Tibial nerve (tissue), 4 donors: Measurements from ENCODE around the gene FLRT1. TPM values are rescaled to one million over a fixed set of nuclear protein-coding genes. Genes with fewer than 3 reads are reported as not detected.

ENCODE experiments used
- DNase-seq, 2 donors: peaks; one replicate each; pipeline ENCODE4 v3.0.0-alpha.2; 2019; ENCODE audit warnings: low spot score in 2 of 2
- H3K27ac ChIP-seq, 4 donors: fragments of 200-600 bp; sonication (generic) in 3 of 4; one replicate each; pipeline ENCODE4 v1.5.1; 2017 to 2019; ENCODE audit warnings: mild to moderate bottlenecking in 1 of 4
- H3K27me3 ChIP-seq, 2 donors: fragments of 200-600 bp; sonication (generic) in 1 of 2; one replicate each; pipeline versions ENCODE4 v1.5.1 to v1.6.0; 2017 to 2019
- H3K36me3 ChIP-seq, 3 donors: fragments of 200-600 bp; sonication (generic); one replicate each; pipeline ENCODE4 v1.5.1; 2018 to 2019
- H3K4me1 ChIP-seq, 4 donors: fragments of 200-600 bp; sonication (generic) in 3 of 4; one replicate each; pipeline ENCODE4 v1.5.1; 2017 to 2019
- H3K4me3 ChIP-seq, 4 donors: fragments of 200-600 bp; sonication (generic) in 3 of 4; one replicate each; pipeline ENCODE4 v1.5.1; 2017 to 2019; ENCODE audit warnings: mild to moderate bottlenecking in 1 of 4, moderate library complexity in 1 of 4
- H3K9me3 ChIP-seq, 4 donors: fragments of 200-600 bp; sonication (generic) in 3 of 4; one replicate each; pipeline ENCODE4 v1.5.1; 2017 to 2019
- EP300 ChIP-seq, 2 donors: sonication (generic); formaldehyde crosslinking; IDR thresholded peaks; one replicate each; pipeline ENCODE4 v1.6.1; 2017; ENCODE audit warnings: antibody characterized with exemption in 2 of 2, mild to moderate bottlenecking in 1 of 2
- POLR2A ChIP-seq, 2 donors: fragments of 450-650 bp; IDR thresholded peaks; one replicate each; pipeline ENCODE4 v1.6.1; 2017; ENCODE audit warnings: antibody characterized with exemption in 2 of 2, mild to moderate bottlenecking in 2 of 2, moderate library complexity in 2 of 2
- WGBS, 2 donors: methylation state at CpG; one replicate each; pipeline ENCODE4 v1.1.5; 2018; 5-methylcytosine and 5-hydroxymethylcytosine counted together
- total RNA-seq, 4 donors: library from RNA; depleted of rRNA; stranded (reverse); fragments of >200 nt; gene quantifications; one replicate each; pipeline ENCODE4 v1.1.0, GENCODE V29; 2016
- TF ChIP-seq, protein P1 (sequence below), 5 experiments: fragments of 200-600 bp in 3 of 5; fragments of 450-650 bp in 2 of 5; sonication (generic) in 3 of 5; IDR thresholded peaks; one replicate each; pipeline ENCODE4 v1.5.1; 2016 to 2019; ENCODE audit warnings: antibody characterized with exemption in 5 of 5, mild to moderate bottlenecking in 3 of 5, moderate library complexity in 2 of 5

The FLRT1 gene
- total RNA-seq, 4 donors from 2014 or later: 0.39 to 2.1 (median 0.52) TPM

DNA sequence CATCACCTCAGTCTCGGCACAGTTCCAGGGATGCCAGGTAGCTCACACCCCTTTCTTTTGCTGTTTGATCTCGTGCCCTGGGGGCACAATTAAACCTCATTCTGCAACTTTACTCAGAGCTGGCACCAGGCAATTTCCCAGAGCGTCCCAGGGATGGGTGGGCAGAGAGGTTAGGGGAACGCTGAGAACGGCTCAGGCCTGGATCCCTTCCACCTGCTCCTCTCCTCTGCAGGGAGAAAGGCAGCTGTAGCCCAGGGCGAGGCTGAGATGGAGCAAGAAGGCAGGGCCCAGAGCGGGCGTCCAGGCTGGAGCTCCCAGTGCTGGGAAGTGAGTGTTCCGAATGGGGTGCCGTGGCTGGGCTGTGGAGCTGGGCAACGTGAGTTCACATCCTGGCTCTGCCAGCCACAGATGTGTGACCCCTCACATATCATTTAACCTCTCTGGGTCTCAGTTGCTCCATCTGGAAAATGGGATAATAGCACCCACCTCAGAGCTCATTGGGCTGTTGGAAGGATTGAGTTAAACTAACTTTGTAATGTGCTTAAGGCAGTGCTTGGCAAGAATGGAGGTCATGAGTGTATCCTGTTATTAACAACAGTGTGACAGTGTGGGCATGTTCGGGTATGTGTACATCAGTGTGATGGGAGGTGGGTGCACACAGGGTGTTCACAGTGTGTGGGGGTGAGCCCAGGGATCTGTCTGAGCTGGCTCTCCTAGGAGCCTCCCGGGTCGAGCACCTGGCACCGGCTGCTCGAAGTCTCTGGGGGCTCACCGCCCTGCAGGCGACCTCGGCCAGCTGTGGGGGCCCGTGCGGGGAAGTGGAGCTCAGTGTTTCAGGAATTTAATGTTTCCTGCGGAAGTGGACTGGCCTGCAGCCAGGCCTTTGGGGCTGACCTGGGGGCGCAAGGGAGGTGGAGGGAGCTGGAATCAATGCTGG is 34.0 kb upstream of the FLRT1 start:
- Histone ChIP-seq H3K36me3 (peaks cover 0 to 25% (median 0%) of the 10 kb centered on the region in 3 donors), H3K27me3 (no peaks in the 10 kb centered on the region), H3K27ac (no peak overlapping the region), H3K4me3 (no peak overlapping the region), H3K4me1 (peaks cover 0 to 63% (median 18%) of the 10 kb centered on the region in 4 donors), H3K9me3 (no peaks in the 10 kb centered on the region)
- no peak for DNase-seq
- TF ChIP-seq EP300 (IDR thresholded peaks at IDR 0.05) (no peak), POLR2A (IDR thresholded peaks at IDR 0.05) (no peak)
- TF ChIP-seq, protein P1, sequence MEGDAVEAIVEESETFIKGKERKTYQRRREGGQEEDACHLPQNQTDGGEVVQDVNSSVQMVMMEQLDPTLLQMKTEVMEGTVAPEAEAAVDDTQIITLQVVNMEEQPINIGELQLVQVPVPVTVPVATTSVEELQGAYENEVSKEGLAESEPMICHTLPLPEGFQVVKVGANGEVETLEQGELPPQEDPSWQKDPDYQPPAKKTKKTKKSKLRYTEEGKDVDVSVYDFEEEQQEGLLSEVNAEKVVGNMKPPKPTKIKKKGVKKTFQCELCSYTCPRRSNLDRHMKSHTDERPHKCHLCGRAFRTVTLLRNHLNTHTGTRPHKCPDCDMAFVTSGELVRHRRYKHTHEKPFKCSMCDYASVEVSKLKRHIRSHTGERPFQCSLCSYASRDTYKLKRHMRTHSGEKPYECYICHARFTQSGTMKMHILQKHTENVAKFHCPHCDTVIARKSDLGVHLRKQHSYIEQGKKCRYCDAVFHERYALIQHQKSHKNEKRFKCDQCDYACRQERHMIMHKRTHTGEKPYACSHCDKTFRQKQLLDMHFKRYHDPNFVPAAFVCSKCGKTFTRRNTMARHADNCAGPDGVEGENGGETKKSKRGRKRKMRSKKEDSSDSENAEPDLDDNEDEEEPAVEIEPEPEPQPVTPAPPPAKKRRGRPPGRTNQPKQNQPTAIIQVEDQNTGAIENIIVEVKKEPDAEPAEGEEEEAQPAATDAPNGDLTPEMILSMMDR (IDR thresholded peaks at IDR 0.05): no peak
- 40 to 44% methylated on average over 23 of the region's 23 CpGs for WGBS, 2 donors

DNA sequence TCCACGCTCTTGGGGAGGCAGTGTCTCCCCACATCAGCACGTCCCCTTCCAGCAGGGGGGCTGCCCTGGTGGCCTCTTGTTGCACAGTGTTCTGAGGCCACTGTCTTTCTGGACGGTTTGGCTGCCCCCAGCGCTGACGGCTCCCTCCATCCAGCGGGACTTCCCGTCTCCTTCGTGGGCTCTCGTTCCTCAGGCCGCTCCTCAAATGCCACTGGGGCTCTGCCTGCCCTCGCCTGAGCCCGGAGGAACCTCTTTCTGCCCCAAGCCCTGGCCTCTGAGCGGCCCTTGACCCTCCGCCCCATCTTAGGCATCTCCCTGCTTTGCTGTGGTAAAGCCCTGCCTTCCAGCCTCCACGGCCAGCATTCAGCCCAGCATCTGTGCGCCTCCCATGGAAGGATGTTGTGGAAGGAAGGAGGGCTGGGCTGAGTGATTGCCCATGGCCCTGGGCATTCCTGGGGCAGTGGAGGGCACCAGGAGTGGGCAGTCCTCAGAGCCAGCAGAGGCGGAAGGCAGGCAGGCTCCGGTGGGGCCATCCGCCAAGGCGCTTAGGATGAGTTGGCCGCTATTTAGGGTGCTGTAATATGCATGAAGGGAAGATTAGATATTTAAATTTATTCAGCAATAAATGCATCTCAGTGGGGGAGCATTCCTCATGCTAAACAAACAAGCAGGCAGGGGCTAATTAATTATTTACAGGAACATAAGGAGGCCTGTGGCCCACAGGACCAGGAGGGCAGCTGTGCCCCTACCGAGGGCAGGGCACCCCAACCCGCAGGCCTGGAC is 31.7 kb upstream of the FLRT1 start:
- Histone ChIP-seq H3K9me3 (no peaks in the 10 kb centered on the region), H3K27me3 (no peaks in the 10 kb centered on the region), H3K4me3 (no peak overlapping the region), H3K27ac (no peak overlapping the region), H3K4me1 (peaks cover 0 to 68% (median 26%) of the 10 kb centered on the region in 4 donors), H3K36me3 (peaks cover 0 to 2% (median 0%) of the 10 kb centered on the region in 3 donors)
- WGBS, 2 donors: 33 to 57% methylated on average over 23 of the region's 23 CpGs
- no peak for DNase-seq
- TF ChIP-seq, protein P1 (IDR thresholded peaks at IDR 0.05): no peak
- TF ChIP-seq POLR2A (IDR thresholded peaks at IDR 0.05): no peak
- TF ChIP-seq EP300 (IDR thresholded peaks at IDR 0.05): no peak

DNA sequence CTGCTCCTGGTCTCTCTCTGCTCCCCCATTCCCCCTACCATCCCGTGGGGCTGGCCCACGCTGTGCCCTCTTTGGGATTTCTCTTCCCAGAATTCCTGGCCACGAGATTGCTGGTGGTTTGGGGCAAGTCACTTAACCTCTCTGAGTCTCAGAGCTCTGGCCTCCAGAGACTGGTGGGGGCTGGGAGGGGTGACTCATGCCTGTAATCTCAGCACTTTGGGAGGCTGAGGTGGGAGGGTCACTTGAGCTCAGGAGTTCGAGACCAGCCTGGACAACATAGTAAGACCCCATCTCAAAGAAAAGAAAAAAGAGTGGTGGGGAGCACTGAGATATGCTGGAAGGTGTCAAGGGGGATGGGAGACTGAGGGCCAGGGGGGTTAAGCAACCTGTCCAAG is 31.1 kb upstream of the FLRT1 start:
- H3K36me3 ChIP-seq: no peaks in the 10 kb centered on the region
- no peak for DNase-seq
- no peak for TF ChIP-seq EP300 (IDR thresholded peaks at IDR 0.05)
- TF ChIP-seq, protein P1 (IDR thresholded peaks at IDR 0.05): no peak
- no peak for TF ChIP-seq POLR2A (IDR thresholded peaks at IDR 0.05)
- H3K9me3 ChIP-seq: no peaks in the 10 kb centered on the region
- H3K4me3 ChIP-seq: no peak overlapping the region
- no peak overlapping the region for H3K27ac ChIP-seq
- H3K27me3 ChIP-seq: no peaks in the 10 kb centered on the region
- WGBS, 2 donors: 54 to 65% methylated on average over 4 of the region's 4 CpGs
- H3K4me1 ChIP-seq: peaks cover 0 to 62% (median 22%) of the 10 kb centered on the region in 4 donors

DNA sequence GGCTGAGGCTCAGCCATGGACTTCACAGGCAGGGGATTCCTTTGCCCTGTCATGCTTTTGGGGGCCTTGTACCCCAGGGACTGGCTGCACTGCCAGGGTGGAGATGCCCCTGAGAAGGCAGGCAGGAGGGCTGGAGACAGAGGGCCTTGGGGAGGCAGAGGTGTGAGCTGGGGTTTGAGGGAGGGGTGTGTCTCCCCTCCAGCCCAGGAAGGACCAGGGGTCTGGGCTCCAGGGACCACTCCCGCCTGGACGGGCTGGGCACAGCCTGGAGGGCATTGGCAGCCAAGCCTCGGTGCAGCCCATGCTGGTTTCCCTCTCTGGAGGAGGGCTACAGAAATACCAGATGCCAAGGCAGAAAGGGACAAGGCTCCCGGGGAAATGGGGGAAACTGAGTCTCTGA is 30.0 kb upstream of the FLRT1 start:
- no peaks in the 10 kb centered on the region for H3K27me3 ChIP-seq
- WGBS, 2 donors: 71 to 87% methylated on average over 1 to 4 of the region's 4 CpGs
- no peak overlapping the region for H3K4me3 ChIP-seq
- peaks cover 0 to 51% (median 14%) of the 10 kb centered on the region in 4 donors for H3K4me1 ChIP-seq
- TF ChIP-seq POLR2A (IDR thresholded peaks at IDR 0.05) (no peak), EP300 (IDR thresholded peaks at IDR 0.05) (no peak)
- TF ChIP-seq, protein P1 (IDR thresholded peaks at IDR 0.05): no peak
- no peaks in the 10 kb centered on the region for H3K9me3 ChIP-seq
- no peak overlapping the region for H3K27ac ChIP-seq
- no peak for DNase-seq
- H3K36me3 ChIP-seq: no peaks in the 10 kb centered on the region
